Measurements from ENCODE around the gene NSUN7.

NSUN7 gene, protein sequence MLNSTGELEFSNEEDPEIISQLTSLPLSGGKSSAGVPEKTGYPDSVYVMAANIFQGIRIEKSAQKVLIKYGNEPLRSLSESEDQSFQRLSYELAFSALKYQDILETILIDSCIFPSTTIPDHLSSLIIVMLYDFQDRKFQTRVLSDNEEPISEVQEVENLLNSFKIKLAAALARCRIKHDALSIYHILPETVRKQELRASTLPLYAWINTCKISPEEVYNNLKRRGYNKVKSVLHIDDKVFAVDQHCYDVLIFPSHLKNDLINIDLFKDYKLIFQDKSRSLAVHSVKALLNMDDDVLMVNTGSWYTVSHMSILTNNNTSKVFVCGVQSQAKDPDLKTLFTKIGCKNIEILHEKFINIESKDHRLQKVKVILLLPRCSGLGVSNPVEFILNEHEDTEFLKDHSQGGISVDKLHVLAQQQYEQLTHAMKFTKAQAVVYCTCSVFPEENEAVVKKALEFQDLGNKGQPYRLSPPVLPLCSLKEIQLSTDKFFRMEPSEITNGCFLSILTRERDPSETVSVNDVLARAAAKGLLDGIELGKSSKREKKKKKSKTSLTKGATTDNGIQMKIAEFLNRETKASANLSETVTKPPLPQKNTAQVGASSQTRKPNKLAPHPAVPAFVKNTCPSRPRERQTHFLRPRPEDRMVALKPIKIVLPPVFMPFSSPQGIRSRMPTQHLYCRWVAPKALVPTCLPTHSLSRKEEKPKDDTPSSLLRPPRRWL

DNA sequence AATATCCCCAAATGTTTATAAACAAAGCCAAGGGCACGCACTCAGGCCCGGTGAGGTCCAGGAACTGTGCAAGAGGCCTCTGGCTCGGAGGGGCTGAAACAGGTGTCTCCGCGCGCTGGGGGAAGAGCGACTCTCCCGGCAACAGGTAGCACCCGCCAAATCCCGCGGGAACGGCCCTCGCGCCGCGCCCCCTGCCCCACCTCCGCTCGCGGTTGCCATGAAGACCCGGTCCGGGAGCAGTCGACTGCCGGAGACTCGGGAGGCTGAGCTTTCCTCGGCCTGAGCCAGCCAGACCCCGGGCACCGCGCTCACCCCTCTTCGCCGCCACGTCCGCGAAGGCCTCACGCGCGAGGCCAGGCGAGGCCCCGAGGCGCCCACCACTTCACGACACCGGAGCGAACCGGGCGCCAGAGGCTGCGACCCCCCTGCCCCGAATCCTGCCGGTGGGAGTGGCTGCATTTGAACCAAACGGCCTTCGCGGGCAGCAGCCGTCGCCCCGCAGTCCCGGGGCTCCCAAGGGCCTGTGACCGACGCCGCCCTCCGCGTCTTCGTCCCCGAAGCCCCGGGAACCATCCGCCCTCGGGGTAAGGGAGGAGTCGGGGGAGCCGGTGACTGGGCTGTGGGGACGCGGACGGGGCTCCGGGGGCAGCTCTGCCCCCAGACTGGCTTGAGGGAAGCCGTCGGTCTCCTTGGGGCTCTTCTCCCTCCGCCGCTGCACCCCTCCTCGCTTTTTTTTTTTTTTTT, at the start of gene NSUN7:
Gene NSUN7 (plus strand): TSS at position 239 of the 744 bp plus-strand sequence. CDS start 739 bp downstream, outside the sequence.
- TF ChIP-seq, protein P1, sequence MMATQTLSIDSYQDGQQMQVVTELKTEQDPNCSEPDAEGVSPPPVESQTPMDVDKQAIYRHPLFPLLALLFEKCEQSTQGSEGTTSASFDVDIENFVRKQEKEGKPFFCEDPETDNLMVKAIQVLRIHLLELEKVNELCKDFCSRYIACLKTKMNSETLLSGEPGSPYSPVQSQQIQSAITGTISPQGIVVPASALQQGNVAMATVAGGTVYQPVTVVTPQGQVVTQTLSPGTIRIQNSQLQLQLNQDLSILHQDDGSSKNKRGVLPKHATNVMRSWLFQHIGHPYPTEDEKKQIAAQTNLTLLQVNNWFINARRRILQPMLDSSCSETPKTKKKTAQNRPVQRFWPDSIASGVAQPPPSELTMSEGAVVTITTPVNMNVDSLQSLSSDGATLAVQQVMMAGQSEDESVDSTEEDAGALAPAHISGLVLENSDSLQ (IDR thresholded peaks at IDR 0.05): no peak
- TF ChIP-seq TARDBP (IDR thresholded peaks at IDR 0.05) (no peak), HDGF (IDR thresholded peaks at IDR 0.05; ENCODE audit: borderline replicate concordance) (no peak), L3MBTL2 (conservative IDR thresholded peaks at IDR 0.05) (no peak)
- ChIA-PET CTCF (no interaction called here), POLR2A (no interaction called here)
- DNase-seq (ENCODE audit: extremely low spot score): no peak

DNA sequence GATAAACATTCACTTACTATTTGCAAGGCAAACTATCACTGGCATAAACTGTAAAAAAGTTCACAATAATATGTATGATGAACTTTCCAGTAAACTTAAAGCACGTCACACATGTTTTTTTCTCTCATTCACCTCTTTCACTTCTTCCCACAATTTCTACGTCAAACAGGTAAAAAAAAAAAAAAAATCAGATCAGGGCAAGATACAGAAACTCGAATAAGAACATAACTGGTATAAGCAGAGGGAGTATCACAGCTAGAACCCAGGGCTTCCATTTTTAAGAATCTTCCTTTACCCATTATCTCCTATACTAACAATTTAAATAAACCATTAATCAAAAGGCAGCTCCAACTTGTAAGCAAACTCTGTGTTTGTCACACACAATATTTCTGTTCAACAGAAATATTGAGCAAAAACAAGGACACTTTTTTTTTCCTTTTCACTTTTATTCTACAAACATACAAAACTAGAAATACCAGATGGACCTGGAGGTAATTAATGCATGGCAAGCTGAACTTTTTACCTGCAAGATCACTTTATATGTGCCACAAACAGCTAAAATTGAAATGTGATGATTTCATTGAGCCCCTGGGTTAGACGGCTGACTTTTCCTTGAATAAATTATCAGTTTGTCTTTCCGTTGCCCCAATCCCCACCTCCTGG, 47.5 kb upstream of the NSUN7 start:
- ChIA-PET POLR2A (no interaction called here), CTCF (interaction anchor here (0.6 kb wide), 1 partner anchor 127 kb away, joined by 3 read pairs; no protein-coding TSS in a partner anchor)
- no peak for DNase-seq (ENCODE audit: extremely low spot score)
- no peak for TF ChIP-seq SP1 (IDR thresholded peaks at IDR 0.05)
- no peak for TF ChIP-seq ELF4 (IDR thresholded peaks at IDR 0.05)
- no peak for TF ChIP-seq NFRKB (IDR thresholded peaks at IDR 0.05)
- TF ChIP-seq FOXK2 (IDR thresholded peaks at IDR 0.05): no peak
- no peak for TF ChIP-seq ZNF384 (IDR thresholded peaks at IDR 0.05)
- TF ChIP-seq, protein P1 (IDR thresholded peaks at IDR 0.05): no peak
- TF ChIP-seq L3MBTL2 (conservative IDR thresholded peaks at IDR 0.05): no peak
- TF ChIP-seq FOXA1 (IDR thresholded peaks at IDR 0.05): no peak
- no peak for TF ChIP-seq LEF1 (IDR thresholded peaks at IDR 0.05; ENCODE audit: borderline replicate concordance)
- no peak for TF ChIP-seq SUZ12 (IDR thresholded peaks at IDR 0.05)
- no peak for TF ChIP-seq ARNT (IDR thresholded peaks at IDR 0.05)
- TF ChIP-seq TARDBP (IDR thresholded peaks at IDR 0.05): no peak
- TF ChIP-seq HDGF (IDR thresholded peaks at IDR 0.05; ENCODE audit: borderline replicate concordance): no peak

- no peak for DNase-seq (ENCODE audit: extremely low spot score)
- CTCF ChIA-PET: no interaction called here
- TF ChIP-seq ELF4 (IDR thresholded peaks at IDR 0.05): no peak
- no peak for TF ChIP-seq SP1 (IDR thresholded peaks at IDR 0.05)
- no peak for TF ChIP-seq NFRKB (IDR thresholded peaks at IDR 0.05)
- no peak for TF ChIP-seq HDGF (IDR thresholded peaks at IDR 0.05; ENCODE audit: borderline replicate concordance)
- TF ChIP-seq BHLHE40 (IDR thresholded peaks at IDR 0.05; ENCODE audit: borderline replicate concordance): no peak
- TF ChIP-seq, protein P1 (IDR thresholded peaks at IDR 0.05): no peak
- no peak for TF ChIP-seq L3MBTL2 (conservative IDR thresholded peaks at IDR 0.05)
- TF ChIP-seq CTBP1 (IDR thresholded peaks at IDR 0.05; ENCODE audit: borderline replicate concordance): no peak
- no peak for TF ChIP-seq ARNT (IDR thresholded peaks at IDR 0.05)
- TF ChIP-seq FOXA1 (IDR thresholded peaks at IDR 0.05): no peak
- TF ChIP-seq TARDBP (IDR thresholded peaks at IDR 0.05): no peak
- TF ChIP-seq SUZ12 (IDR thresholded peaks at IDR 0.05): no peak
- no peak for TF ChIP-seq ZNF384 (IDR thresholded peaks at IDR 0.05)
- TF ChIP-seq FOXM1 (IDR thresholded peaks at IDR 0.05; ENCODE audit: borderline replicate concordance): no peak
- no peak for TF ChIP-seq LEF1 (IDR thresholded peaks at IDR 0.05; ENCODE audit: borderline replicate concordance)
- TF ChIP-seq FOXK2 (IDR thresholded peaks at IDR 0.05): no peak
- POLR2A ChIA-PET: no interaction called here
Measured at GRCh38 chr4:40702800-40703151, 47.0 kb upstream of the NSUN7 start.

DNA sequence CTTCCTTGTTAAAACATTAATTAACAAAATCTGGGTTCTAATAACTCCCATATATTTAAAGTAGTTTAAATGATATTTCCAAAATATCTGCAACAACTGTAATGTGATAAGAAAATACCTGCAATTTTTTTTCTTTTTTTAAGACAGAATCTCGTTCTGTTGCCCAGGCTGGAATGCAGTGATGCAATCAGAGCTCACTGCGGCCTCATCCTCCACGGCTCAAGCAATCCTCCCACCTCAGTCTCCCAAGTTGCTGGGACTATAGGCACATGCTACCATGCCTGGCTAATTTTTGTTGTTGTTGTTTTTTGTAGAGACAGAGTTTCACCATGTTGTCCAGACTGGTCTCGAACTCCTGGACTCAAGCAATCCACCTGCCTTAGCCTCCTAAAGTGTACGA, 45.7 kb upstream of the NSUN7 start:
- DNase-seq (ENCODE audit: extremely low spot score): no peak
- TF ChIP-seq, protein P1 (IDR thresholded peaks at IDR 0.05): no peak
- TF ChIP-seq LEF1 (IDR thresholded peaks at IDR 0.05; ENCODE audit: borderline replicate concordance): no peak
- TF ChIP-seq ELF4 (IDR thresholded peaks at IDR 0.05): no peak
- TF ChIP-seq ZNF384 (IDR thresholded peaks at IDR 0.05): no peak
- no peak for TF ChIP-seq NFRKB (IDR thresholded peaks at IDR 0.05)
- POLR2A ChIA-PET: no interaction called here
- CTCF ChIA-PET: no interaction called here
